Measurements from ENCODE around the gene DMRT2. TPM values are rescaled to one million over a fixed set of nuclear protein-coding genes. Genes with fewer than 3 reads are reported as not detected.
A peak's percentile ranks its signal among the peaks of the same experiment; 100 is the strongest.

The DMRT2 gene
- total and polyA plus RNA-seq, 2 donors (not counting 3 experiments of a cell fraction or from before 2014, with no cell fraction given), result not detected

DNA sequence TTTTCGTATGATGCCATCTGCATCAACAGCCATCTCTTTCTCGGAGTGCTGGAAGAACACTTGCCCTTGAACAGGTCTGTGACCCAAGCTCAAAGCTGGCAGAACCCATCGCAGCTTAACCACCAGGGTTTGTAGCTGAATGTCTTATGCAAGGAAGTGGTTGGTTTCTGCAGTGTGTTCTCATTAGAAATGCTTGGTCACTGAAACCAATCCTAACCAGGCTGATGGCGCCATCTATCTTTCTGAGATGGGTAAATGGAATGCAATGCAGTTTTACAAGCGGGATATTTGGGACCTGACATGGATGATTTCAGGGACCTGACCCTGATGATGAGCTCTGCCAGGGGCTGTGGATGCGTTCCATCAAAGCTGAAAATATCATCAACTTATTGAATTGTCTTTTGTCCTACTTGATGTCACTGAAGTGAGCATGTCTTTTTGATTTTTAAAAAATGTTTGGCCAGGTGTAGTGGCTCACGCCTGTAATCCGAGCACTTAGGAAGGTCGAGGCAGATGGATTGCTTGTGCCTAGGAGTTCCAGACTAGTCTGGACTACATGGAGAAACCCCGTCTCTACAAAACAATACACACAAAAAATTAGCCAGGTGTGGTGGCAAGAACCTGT is 45.0 kb upstream of the DMRT2 start:
- no peaks in the 10 kb centered on the region for H3K9me3 ChIP-seq (replicated peaks; ENCODE audit: control insufficient read depth, insufficient read depth, low read length)
- no peak overlapping the region for H3K27ac ChIP-seq (ENCODE audit: insufficient read depth, low read depth, low read length)
- no peak overlapping the region for H3K4me3 ChIP-seq (replicated peaks in 1 of 3; ENCODE audit: insufficient read depth in 1 of 3, low read depth in 1 of 3, low read length in 3 of 3)
- H3K27me3 ChIP-seq (ENCODE audit: control insufficient read depth in 2 of 2, insufficient read depth in 2 of 2, low read length in 2 of 2), result no peaks in the 10 kb centered on the region
- TF ChIP-seq GATA2 (IDR thresholded peaks at IDR 0.05; ENCODE audit: insufficient read depth, insufficient read length, low read depth, low read length), result no peak
- no peak for TF ChIP-seq POLR2A (IDR thresholded peaks at IDR 0.05; ENCODE audit: low read depth, low read length)
- no peak for TF ChIP-seq MYC (IDR thresholded peaks at IDR 0.05; ENCODE audit: low read depth, low read length)
- TF ChIP-seq POLR2AphosphoS5 (IDR thresholded peaks at IDR 0.05; ENCODE audit: insufficient read depth, low read depth, low read length), result no peak
- TF ChIP-seq, protein P1, sequence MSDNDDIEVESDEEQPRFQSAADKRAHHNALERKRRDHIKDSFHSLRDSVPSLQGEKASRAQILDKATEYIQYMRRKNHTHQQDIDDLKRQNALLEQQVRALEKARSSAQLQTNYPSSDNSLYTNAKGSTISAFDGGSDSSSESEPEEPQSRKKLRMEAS (IDR thresholded peaks at IDR 0.05; ENCODE audit: insufficient read depth, insufficient read length), result no peak
- no peak for TF ChIP-seq FOS (IDR thresholded peaks at IDR 0.05; ENCODE audit: borderline replicate concordance, insufficient read depth, low read length)
- TF ChIP-seq, protein P2, sequence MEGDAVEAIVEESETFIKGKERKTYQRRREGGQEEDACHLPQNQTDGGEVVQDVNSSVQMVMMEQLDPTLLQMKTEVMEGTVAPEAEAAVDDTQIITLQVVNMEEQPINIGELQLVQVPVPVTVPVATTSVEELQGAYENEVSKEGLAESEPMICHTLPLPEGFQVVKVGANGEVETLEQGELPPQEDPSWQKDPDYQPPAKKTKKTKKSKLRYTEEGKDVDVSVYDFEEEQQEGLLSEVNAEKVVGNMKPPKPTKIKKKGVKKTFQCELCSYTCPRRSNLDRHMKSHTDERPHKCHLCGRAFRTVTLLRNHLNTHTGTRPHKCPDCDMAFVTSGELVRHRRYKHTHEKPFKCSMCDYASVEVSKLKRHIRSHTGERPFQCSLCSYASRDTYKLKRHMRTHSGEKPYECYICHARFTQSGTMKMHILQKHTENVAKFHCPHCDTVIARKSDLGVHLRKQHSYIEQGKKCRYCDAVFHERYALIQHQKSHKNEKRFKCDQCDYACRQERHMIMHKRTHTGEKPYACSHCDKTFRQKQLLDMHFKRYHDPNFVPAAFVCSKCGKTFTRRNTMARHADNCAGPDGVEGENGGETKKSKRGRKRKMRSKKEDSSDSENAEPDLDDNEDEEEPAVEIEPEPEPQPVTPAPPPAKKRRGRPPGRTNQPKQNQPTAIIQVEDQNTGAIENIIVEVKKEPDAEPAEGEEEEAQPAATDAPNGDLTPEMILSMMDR (IDR thresholded peaks at IDR 0.05; ENCODE audit: extremely low read depth in 1 of 2, insufficient read depth in 1 of 2, low read depth in 1 of 2, low read length in 2 of 2), result peak; percentile 26 to 38
- H3K79me2 ChIP-seq (ENCODE audit: control insufficient read depth, insufficient read depth, low read length), result no peaks in the 10 kb centered on the region
- DNase-seq (ENCODE audit: low read depth, low spot score) (peak; percentile 52), FAIRE-seq (peak; percentile 55)
- H4K20me1 ChIP-seq (replicated peaks; ENCODE audit: control insufficient read depth, extremely low read depth, insufficient read depth, low read length), result no peaks in the 10 kb centered on the region
- no peaks in the 10 kb centered on the region for H3K4me1 ChIP-seq (ENCODE audit: control insufficient read depth, extremely low read depth, insufficient read depth, low read length)
- POLR2A ChIA-PET, result no interaction called here
- dilution Hi-C loops (cut with MboI; ENCODE audit: extremely low pct_ligation_motif_present, low sequenced_read_pairs), result no loop called here
- no peak overlapping the region for H2AFZ ChIP-seq (ENCODE audit: low read depth, low read length)
- CTCF ChIA-PET, result interaction anchor here (0.6 to 2.9 kb wide), 24 partner anchors 10 to 668 kb away, joined by 3 to 34 read pairs (median 4); no protein-coding TSS in a partner anchor
- no peaks in the 10 kb centered on the region for H3K36me3 ChIP-seq (ENCODE audit: control insufficient read depth in 2 of 2, extremely low read depth in 1 of 2, insufficient read depth in 2 of 2, low read length in 2 of 2)
- intact Hi-C loops (cut with micrococcal nuclease), result loop anchor here (1.0 to 5.0 kb wide), 4 partner anchors 112 to 620 kb away; no protein-coding TSS in a partner anchor
- H3K9ac ChIP-seq (replicated peaks; ENCODE audit: extremely low read depth, insufficient read depth, low read length), result no peak overlapping the region
- no peaks in the 10 kb centered on the region for H3K9me1 ChIP-seq (replicated peaks; ENCODE audit: control insufficient read depth, extremely low read depth, insufficient read depth, low read length)
- H3K4me2 ChIP-seq (ENCODE audit: insufficient read depth, low read length), result no peak overlapping the region
- BruUV-seq (replicated peaks), result no TSS peak
